Fibroblast of skin of left quadriceps (primary cell): ENCODE results near the gene KRT80.

Experiments used
- DNase-seq, 2 experiments: peaks; one replicate each; pipeline ENCODE4 v3.0.0-alpha.2; 2013; ENCODE audit warnings: low read depth in 2 of 2

Gene KRT80

DNA sequence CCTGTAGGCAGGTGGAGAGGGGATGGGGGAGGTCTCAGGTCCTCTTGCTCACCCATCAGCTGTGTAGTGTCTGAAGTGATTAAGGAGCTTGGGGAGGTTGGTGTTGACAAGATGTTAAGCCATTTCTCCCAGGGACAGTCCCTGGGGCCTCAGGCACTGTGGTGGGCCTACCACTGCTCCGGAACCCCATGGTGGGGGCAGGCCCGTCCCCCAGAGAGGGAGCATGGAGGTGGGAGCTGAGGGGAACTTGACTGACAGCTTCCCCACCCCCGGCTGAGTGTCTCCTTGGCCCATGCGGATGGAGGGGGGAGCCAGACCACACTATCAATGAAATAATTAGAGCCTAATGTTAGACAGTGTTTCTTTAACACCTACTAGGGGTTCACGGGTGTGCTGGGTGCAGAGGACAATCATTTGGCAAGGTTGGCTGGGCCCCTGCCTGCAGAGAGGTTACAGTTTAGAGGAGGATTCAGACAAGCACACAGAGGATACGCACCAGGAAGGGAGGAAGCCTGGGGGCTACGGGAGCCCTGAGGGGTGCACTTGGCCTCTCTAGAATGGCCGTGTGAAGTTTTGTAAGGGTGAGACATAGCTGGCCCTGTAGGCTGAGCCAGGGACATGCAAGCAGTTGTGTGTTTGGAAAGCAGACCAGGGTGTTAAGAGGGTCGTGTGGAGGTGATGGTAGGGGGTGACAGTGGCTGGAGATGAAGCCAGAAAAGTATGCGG, 19.3 kb upstream of the KRT80 start:
- no peak for DNase-seq

- DNase-seq: peak; percentile 45 to 51
Observed at GRCh38 chr12:52210186-52210924, 18.5 kb upstream of the KRT80 start.

DNA sequence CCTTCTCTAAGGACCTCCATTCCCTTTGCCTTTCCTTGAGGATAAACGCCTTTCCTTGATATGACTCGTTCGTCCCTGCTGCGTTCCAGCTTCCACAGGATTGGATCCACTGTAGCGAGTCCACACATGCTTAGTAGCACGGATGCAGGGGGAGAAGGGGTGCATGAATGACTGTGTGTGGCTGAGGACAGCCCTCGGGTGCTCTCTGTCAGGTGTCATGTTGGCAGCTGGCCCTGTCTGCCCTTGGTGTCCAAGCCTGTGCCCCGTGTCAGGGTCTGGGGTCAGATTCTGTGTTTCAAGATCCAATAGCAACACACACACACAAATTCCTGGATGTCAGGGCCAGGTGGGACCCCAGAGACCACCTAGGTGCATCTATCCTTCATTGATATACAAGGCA, 17.5 kb upstream of the KRT80 start:
- no peak for DNase-seq

- no peak for DNase-seq
Observed at GRCh38 chr12:52208424-52209165, 16.8 kb upstream of the KRT80 start.

DNA sequence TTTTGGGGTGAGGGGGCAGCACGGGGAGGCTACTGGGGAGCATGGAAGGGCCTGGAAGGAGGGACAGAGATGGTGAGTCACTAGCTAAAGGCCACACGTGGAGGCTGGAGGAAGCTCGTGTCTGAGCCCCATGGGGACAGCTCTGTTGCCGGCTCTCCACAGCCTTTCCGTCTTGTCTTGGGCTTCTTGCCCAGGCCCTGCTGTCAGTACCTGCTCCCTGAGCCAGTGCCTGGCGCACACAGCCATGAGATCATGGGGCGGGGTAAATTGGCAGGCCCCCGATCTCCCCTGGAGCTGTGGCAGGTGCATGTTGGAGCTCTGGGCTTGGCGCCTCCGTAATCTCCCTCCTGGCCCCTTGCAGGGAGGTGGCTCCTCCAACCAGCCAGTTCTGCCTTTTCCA, 16.1 kb upstream of the KRT80 start:
- no peak for DNase-seq

- no peak for DNase-seq
Observed at GRCh38 chr12:52207106-52207505, 15.3 kb upstream of the KRT80 start.

GRCh38 chr12:52206304-52207040, 14.7 kb upstream of the KRT80 start:
- DNase-seq: no peak

DNA sequence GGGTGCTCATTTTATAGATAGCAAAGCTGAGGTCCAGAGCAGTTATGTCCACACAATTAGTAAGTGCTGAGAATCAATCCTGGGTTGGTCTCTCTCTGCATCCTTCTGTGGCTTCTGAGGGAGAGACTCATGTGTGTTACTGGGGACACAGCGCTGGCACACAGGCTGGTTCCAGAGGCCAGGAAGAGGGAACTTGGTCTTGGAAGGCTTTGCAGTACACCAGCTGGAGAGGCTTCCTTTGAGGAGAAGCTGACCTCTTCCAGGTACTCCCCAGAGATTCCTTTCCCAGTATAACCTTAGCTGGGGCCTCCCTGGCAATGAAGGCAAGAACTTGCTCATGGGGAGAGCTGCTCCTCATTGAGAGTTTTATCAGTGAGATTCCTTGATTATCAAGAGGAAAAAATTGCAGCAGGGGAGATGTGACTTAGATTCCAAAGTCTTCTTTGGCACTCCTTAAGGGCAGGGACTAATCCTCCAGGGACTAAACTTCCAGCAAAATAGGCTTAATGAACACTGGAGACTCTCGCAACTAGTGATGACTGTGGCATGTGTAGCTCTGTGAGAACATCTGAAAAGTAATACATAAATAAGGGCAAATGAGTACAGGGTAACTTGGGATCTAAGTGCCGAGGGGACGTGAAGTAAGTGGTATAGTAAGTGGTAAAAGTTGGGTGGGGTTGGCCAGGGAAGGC, 13.9 kb upstream of the KRT80 start:
- no peak for DNase-seq

GRCh38 chr12:52204931-52205505, 13.2 kb upstream of the KRT80 start:
- no peak for DNase-seq

DNA sequence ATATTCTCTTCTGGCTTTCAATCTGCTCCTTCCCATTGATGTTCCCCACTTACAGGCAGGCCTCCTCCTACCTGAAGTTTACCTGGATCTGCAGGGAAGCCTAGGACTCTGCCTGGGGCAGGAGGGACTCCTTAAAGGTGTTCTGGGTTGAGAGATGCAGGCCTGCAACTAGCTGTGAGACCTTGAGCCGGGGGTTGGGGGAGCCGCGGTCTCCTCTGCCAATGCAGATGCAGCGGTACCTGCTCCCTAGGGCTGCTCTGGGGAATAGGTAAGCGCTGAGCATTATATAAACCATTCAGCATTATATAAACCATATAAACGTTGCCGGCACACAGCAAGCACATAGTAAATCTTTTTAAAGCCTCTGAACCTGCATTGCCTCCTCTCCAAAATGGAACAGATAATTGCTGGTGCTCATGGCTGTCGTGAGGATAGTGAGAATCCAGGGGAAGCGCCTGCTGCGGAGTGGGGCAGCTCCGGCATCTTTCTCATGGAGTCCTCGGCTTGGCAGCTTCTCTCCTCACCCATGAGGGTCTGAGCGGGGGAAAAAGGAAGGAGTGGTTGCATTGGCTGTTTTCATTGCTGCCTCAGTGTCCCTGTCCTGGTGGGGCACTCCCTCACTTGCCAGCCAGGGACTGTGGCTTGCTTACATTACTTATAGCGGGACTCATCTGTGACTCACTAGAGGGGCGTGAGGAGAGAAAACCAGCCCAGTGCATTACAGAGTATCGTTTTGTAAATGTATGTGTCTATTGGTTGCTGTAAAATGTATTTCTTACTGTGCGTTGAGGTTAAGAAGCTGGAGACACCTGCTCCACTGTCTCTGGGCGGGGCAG, 12.5 kb upstream of the KRT80 start:
- DNase-seq: no peak

DNA sequence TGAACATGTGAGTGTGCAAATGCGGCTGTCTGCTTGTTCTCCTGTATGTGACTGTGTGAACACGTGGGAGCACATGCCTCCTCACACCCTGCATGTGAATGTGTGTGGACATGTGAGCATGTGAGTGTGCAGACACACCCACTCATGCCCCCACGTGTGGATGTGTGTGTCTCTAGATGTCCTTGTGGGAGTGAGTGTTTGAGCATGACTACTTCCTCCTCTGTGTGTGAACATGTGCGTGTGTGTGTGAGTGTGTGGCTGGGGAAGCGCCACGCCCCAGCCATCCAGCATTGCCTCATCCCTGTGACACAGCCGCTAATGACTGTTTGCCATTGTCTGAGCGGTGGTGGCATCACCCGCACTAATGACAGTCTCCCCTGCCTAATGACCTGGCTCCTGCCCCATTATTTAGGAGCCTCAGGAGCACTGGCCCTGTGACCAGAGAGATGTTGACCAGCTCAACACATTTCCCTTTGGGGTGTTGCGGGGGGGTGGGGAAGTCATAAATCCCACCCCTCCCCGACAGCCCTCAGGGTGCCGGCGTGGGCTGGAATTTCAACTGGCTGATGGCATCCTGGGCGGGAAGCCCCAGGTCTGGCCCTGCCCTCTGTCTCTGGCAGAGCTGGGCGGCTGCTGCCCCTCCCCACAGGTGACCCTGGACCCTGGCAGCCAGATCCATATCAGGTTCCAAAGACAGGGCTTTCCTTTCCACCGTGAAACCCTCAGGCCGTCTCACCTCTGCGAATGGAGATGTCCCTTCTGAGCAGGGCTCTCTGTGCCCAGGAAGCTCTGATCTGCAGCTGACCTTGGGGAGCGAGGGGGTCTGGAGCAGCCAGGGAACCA, 11.5 kb upstream of the KRT80 start:
- peak; percentile 60 to 64 for DNase-seq

- no peak for DNase-seq
Observed at GRCh38 chr12:52202361-52203078, 10.7 kb upstream of the KRT80 start.

DNA sequence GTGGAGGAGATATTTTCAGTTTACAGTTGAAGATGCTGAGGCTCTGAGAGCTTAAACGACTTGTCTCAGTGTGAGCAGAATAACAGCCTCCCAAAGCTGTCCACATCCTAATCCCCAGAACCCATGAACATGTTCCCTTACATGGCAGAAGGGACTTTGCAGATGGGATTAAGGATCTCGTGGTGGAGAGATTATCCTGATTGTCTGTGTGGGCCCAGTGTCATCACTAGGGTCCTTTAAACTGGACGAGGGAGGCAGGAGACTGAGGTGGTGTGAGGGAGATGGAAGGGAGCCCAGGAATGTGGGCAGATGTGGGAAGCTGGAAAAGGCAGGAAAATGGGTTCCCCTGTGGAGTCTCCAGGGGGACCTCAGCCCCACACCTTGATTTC, 9.6 kb upstream of the KRT80 start:
- no peak for DNase-seq

- no peak for DNase-seq
Observed at GRCh38 chr12:52200781-52201450, 9.1 kb upstream of the KRT80 start.

DNA sequence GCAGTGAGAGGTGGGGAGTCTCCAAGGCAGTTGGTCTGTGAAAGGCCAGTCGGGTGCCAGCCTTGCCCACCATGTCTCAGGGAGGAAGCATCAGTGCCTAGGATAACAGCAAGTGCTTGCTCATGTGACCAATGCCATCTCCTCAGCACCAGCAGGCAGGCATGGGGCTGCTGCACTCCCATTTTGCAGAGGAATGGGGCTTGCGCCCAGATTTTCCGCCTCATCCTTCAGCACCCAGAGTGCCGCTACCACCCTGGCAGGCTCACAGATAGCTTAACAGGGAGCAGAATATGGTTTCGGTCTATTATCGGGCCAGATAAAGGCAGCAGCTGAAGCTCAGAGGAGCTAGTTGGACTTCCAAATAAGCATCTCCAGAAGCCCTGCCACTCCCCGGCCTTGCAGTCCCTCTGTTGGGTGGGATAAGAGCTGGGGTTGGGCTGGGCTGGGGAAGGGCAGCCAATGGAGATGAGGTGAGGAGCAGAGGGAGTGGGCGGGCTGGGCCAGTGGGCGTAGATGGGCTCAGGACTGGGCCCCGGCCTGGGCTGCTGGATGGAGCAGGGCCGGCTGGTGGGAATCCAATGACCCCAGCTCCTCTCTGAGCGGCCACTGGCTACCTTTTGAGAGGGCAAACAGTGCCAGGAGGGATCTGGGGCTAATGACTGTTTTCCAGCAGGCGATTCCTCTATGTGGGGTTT, 8.4 kb upstream of the KRT80 start:
- DNase-seq: no peak

- no peak for DNase-seq
Observed at GRCh38 chr12:52199294-52199919, 7.6 kb upstream of the KRT80 start.
